GM12878 (cell line): ENCODE data around the gene TMEM151A. TPM values are rescaled to one million over a fixed set of nuclear protein-coding genes. Genes with fewer than 3 reads are reported as not detected.
"Not testable (repeated sequence)": the region's sequence is repeated elsewhere in the genome, so short reads cannot be mapped to it uniquely, and the experiment has no call there.

Experiments used
- ATAC-seq: fragments of 200-7000 bp; cut with Tn5 transposase; 3 replicates; pipeline ENCODE4 v1.9.1; 2020; ENCODE audit warnings: mild to moderate bottlenecking, moderate library complexity
- BruUV-seq: library from RNA; stranded (reverse); fragments of 400-500 nt; replicated peaks from 2 replicates; lab custom pipeline; 2021; lab: Mats Ljungman, UMichigan
- CTCF ChIA-PET: fragments of 300-600 bp; sonication (Branson Sonifier 250); formaldehyde crosslinking; extraction: SDS; loops from one replicate; lab custom pipeline; 2021; ENCODE audit warnings: inconsistent platforms; lab: Yijun Ruan, JAX
- POLR2A ChIA-PET: fragments of 350-600 bp; formaldehyde crosslinking; extraction: SDS; loops from one replicate; lab custom pipeline; 2021; ENCODE audit warnings: inconsistent platforms; lab: Charles Lee
- RAD21 ChIA-PET: fragments of 300-600 bp; sonication (Branson Sonifier 250); formaldehyde crosslinking; loops from one replicate; lab custom pipeline; 2023; ENCODE audit warnings: antibody characterized with exemption; ENCODE audit not compliant: unreplicated experiment; lab: Charles Lee
- SMC1A ChIA-PET: fragments of 300-600 bp; sonication (Branson Sonifier 250); formaldehyde crosslinking; loops from one replicate; lab custom pipeline; 2023; ENCODE audit not compliant: unreplicated experiment, uncharacterized antibody; lab: Charles Lee
- DNase-seq: peaks from one replicate; pipeline ENCODE4 v3.0.0-alpha.2; 2011; ENCODE audit warnings: low read depth, low spot score
- FAIRE-seq: peaks from 3 replicates; lab custom pipeline; 2011; peaks lifted over from hg19 to GRCh38; lab: Jason Lieb, UNC
- H2AFZ ChIP-seq: 2 replicates; pipeline ENCODE4 v1.6.0; 2011; ENCODE audit warnings: low read depth, low read length, control low read depth; ENCODE audit not compliant: control insufficient read depth
- H3K27ac ChIP-seq: 2 replicates; pipeline ENCODE4 v1.5.1; 2011; ENCODE audit warnings: control low read depth; ENCODE audit not compliant: control insufficient read depth, insufficient read depth
- H3K27me3 ChIP-seq, 2 experiments: replicated peaks in 1 of 2; 2 replicates each; pipeline versions ENCODE4 v1.6.0 to v1.6.1; 2011; ENCODE audit warnings: low read length in 1 of 2; ENCODE audit not compliant: control insufficient read depth in 2 of 2, insufficient read depth in 2 of 2
- H3K36me3 ChIP-seq, 2 experiments: 2 replicates each; pipeline ENCODE4 v1.5.1; 2011; ENCODE audit warnings: low read length in 1 of 2; ENCODE audit not compliant: control insufficient read depth in 2 of 2, insufficient read depth in 2 of 2
- H3K4me1 ChIP-seq: 2 replicates; pipeline ENCODE4 v1.6.1; 2011; ENCODE audit warnings: mild to moderate bottlenecking, low read length, moderate library complexity, mixed read lengths; ENCODE audit not compliant: control insufficient read depth, insufficient read depth
- H3K4me2 ChIP-seq: 2 replicates; pipeline ENCODE4 v1.6.0; 2011; ENCODE audit warnings: control low read depth; ENCODE audit not compliant: control insufficient read depth, insufficient read depth
- H3K4me3 ChIP-seq: fragments of 200-600 bp; sonication (generic); 2 replicates; pipeline ENCODE4 v1.5.1; 2016
- H3K79me2 ChIP-seq: 2 replicates; pipeline ENCODE4 v1.6.0; 2011; ENCODE audit warnings: low read length; ENCODE audit not compliant: control insufficient read depth, insufficient read depth
- H3K9ac ChIP-seq: 2 replicates; pipeline ENCODE4 v1.8.0; 2011; ENCODE audit warnings: low read length, control low read depth, mixed read lengths; ENCODE audit not compliant: control insufficient read depth, insufficient read depth
- H3K9me3 ChIP-seq: replicated peaks from 3 replicates; pipeline ENCODE4 v1.5.1; 2011; ENCODE audit warnings: mild to moderate bottlenecking, low read length; ENCODE audit not compliant: control insufficient read depth, insufficient read depth
- H4K20me1 ChIP-seq: 2 replicates; pipeline ENCODE4 v1.6.0; 2011; ENCODE audit not compliant: control insufficient read depth, insufficient read depth
- ATF7 ChIP-seq: fragments of 450-650 bp; IDR thresholded peaks from 2 replicates; pipeline ENCODE4 v1.6.1; 2016; ENCODE audit warnings: low read depth, mild to moderate bottlenecking
- KLF5 ChIP-seq: fragments of 450-650 bp; IDR thresholded peaks from 2 replicates; pipeline ENCODE4 v1.6.1; 2014; ENCODE audit warnings: mild to moderate bottlenecking; ENCODE audit not compliant: partially characterized antibody
- MEF2A ChIP-seq: IDR thresholded peaks from 2 replicates; pipeline ENCODE4 v1.6.1; 2011; ENCODE audit warnings: low read depth, mild to moderate bottlenecking, low read length, moderate library complexity; ENCODE audit not compliant: insufficient read depth
- PAX8 ChIP-seq: fragments of 450-650 bp; IDR thresholded peaks from 2 replicates; pipeline ENCODE4 v1.6.1; 2017; ENCODE audit warnings: mild to moderate bottlenecking, moderate library complexity
- TARDBP ChIP-seq: IDR thresholded peaks from 2 replicates; pipeline ENCODE4 v1.6.1; 2016; ENCODE audit warnings: borderline replicate concordance
- TCF3 ChIP-seq: IDR thresholded peaks from 2 replicates; pipeline ENCODE4 v1.6.1; 2012; ENCODE audit warnings: low read depth, mild to moderate bottlenecking, low read length, borderline replicate concordance; ENCODE audit not compliant: insufficient read depth
- WGBS: methylation state at CpG from one replicate; pipeline ENCODE4 v1.1.6; 2016; ENCODE audit warnings: low lambda C conversion rate; ENCODE audit not compliant: insufficient replicate concordance, insufficient coverage; ENCODE audit errors: missing lambda C conversion rate; 5-methylcytosine and 5-hydroxymethylcytosine counted together
- in situ Hi-C: fragments of 300-500 bp; cut with MboI; formaldehyde crosslinking; loops from 9 replicates; pipeline ENCODE4 v1.14.3; 2018; ENCODE audit warnings: mixed read lengths
- intact Hi-C: fragments of 100-400 bp; cut with micrococcal nuclease; formaldehyde crosslinking; loops from one replicate; pipeline ENCODE4 v1.14.2; 2022; ENCODE audit not compliant: unreplicated experiment
- polyA plus RNA-seq, 11 experiments: library from polyadenylated mRNA; depleted of rRNA in 4 of 11; unstranded in 6 of 11; stranded (reverse) in 5 of 11; fragments of >200 nt; fragmentation: Nextera tagmentation in 4 of 11; fragmentation: Illumina TruSeq in 1 of 11; extraction: Ambion mirVana in 4 of 11; extraction: Trizol in 1 of 11; gene quantifications; 1 replicate in 1 of 11; 2 replicates in 10 of 11; pipeline versions ENCODE4 v1.2.1 to v1.2.3, GENCODE V29; 2011 to 2016; ENCODE audit warnings: inconsistent platforms in 2 of 11, missing spikeins in 2 of 11, low read depth in 1 of 11
- total RNA-seq, 4 experiments: library from RNA; depleted of rRNA in 3 of 4; stranded (reverse); fragments of >200 nt in 3 of 4; fragmentation: Illumina TruSeq in 1 of 4; extraction: Trizol in 1 of 4; gene quantifications; 2 replicates each; pipeline versions ENCODE4 v1.2.1 to v1.2.3, GENCODE V29; 2013 to 2021
- TF ChIP-seq, protein P1 (sequence below): IDR thresholded peaks from 2 replicates; pipeline ENCODE4 v1.6.1; 2011; ENCODE audit warnings: low read depth, mild to moderate bottlenecking, low read length, moderate library complexity, borderline replicate concordance; ENCODE audit errors: extremely low read depth
- TF ChIP-seq, protein P2 (sequence below): IDR thresholded peaks from 2 replicates; pipeline ENCODE4 v1.6.1; 2011; ENCODE audit warnings: borderline replicate concordance, low read depth, mild to moderate bottlenecking, moderate library complexity, low read length; ENCODE audit not compliant: insufficient read depth, poor library complexity, severe bottlenecking
- TF ChIP-seq, protein P3 (sequence below): fragments of 450-650 bp; IDR thresholded peaks from 2 replicates; pipeline ENCODE4 v1.6.1; 2017; ENCODE audit warnings: mild to moderate bottlenecking, low read depth, inconsistent platforms; ENCODE audit not compliant: poor library complexity, severe bottlenecking

Gene TMEM151A
- total and polyA plus RNA-seq, 10 of the 15 experiments (the other 5 are each of a cell fraction or from before 2014, with no cell fraction given), result not detected

DNA sequence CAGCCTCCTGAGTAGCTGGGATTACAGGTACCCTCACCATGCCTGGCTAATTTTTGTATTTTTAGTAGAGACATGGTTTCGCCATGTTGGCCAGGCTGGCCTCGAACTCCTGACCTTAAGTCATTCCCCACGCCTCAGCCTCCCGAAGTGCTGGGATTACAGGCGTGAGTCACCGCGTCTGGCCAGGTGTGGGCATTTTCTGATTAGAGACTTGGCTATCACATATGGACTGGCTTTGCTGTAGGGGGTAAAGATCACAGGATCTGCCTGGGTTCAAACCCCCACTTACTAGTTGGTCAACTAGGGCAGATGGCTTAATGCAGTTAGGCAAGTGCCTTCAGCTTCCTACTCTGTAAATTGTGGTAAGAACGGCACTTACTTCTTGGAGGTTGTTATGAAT, 18.6 kb downstream of the TMEM151A start (continued):
- TF ChIP-seq, protein P1, sequence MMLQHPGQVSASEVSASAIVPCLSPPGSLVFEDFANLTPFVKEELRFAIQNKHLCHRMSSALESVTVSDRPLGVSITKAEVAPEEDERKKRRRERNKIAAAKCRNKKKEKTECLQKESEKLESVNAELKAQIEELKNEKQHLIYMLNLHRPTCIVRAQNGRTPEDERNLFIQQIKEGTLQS, result no peak
- TF ChIP-seq, protein P2, sequence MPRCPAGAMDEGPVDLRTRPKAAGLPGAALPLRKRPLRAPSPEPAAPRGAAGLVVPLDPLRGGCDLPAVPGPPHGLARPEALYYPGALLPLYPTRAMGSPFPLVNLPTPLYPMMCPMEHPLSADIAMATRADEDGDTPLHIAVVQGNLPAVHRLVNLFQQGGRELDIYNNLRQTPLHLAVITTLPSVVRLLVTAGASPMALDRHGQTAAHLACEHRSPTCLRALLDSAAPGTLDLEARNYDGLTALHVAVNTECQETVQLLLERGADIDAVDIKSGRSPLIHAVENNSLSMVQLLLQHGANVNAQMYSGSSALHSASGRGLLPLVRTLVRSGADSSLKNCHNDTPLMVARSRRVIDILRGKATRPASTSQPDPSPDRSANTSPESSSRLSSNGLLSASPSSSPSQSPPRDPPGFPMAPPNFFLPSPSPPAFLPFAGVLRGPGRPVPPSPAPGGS, result no peak
- TF ChIP-seq, protein P3, sequence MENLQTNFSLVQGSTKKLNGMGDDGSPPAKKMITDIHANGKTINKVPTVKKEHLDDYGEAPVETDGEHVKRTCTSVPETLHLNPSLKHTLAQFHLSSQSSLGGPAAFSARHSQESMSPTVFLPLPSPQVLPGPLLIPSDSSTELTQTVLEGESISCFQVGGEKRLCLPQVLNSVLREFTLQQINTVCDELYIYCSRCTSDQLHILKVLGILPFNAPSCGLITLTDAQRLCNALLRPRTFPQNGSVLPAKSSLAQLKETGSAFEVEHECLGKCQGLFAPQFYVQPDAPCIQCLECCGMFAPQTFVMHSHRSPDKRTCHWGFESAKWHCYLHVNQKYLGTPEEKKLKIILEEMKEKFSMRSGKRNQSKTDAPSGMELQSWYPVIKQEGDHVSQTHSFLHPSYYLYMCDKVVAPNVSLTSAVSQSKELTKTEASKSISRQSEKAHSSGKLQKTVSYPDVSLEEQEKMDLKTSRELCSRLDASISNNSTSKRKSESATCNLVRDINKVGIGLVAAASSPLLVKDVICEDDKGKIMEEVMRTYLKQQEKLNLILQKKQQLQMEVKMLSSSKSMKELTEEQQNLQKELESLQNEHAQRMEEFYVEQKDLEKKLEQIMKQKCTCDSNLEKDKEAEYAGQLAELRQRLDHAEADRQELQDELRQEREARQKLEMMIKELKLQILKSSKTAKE, result no peak
- TF ChIP-seq KLF5, result no peak
- no peak for TF ChIP-seq TARDBP
- no peak for TF ChIP-seq MEF2A
- TF ChIP-seq PAX8, result no peak
- TF ChIP-seq ATF7, result no peak
- TF ChIP-seq TCF3, result no peak

DNA sequence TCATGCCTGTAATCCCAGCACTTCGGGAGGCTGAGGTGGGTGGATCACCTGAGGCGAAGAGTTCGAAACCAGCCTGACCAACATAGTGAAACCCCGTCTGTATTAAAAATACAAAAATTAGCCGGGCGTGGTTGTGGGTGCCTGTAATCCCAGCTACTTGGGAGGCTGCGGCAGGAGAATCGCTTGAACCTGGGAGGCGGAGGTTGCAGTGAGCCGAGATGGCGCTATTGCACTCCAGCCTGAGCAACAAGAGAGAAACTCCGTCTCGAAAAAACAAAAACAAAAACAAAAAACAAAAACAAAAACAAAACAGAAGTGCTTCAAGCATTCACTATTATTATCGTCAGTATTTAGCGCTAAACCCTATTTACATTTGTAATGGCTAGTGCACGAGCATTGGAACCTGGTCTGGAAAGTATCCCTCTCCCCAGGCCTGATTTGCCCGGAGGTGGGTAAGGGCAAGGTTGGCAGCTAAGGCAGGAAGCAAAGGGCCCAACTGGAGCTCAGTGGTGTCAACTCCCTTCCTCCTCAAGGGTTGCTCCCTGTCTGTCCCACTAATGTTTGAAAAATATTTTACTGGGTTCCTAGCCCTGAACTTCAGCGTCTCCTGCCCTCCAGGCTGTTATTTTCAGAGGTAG, 19.2 kb downstream of the TMEM151A start:
- ATAC-seq, result not testable (repeated sequence)
- WGBS, result 86% methylated on average over 18 of the region's 18 CpGs
- CTCF ChIA-PET, result interaction anchor here (0.5 to 6.3 kb wide), 31 partner anchors 9 to 806 kb away, joined by 3 to 166 read pairs (median 6); partner anchors contain the start of genes B4GAT1, BRMS1, DPP3 and MRPL11

More for the DNA sequence above, 19.2 kb downstream of the TMEM151A start:
- H3K4me1 ChIP-seq, H4K20me1 ChIP-seq, H3K9me3 ChIP-seq, H3K27ac ChIP-seq, H3K4me2 ChIP-seq, H3K9ac ChIP-seq, H3K79me2 ChIP-seq, DNase-seq, in situ Hi-C loops, H3K27me3 ChIP-seq, H3K4me3 ChIP-seq, H3K36me3 ChIP-seq, BruUV-seq, FAIRE-seq, H2AFZ ChIP-seq: not testable (repeated sequence)
- intact Hi-C loops, result loop anchor here (2.0 kb wide), 1 partner anchor 78 kb away; no protein-coding TSS in a partner anchor
- POLR2A ChIA-PET, result interaction anchor here (1.0 to 2.9 kb wide), 8 partner anchors 16 to 75 kb away, joined by 3 to 19 read pairs (median 8); partner anchors contain the start of genes BRMS1, RIN1, SLC29A2 and YIF1A
- RAD21 ChIA-PET, result interaction anchor here (0.7 to 3.0 kb wide), 21 partner anchors 9 to 128 kb away, joined by 3 to 49 read pairs (median 6); partner anchors contain the start of genes B4GAT1, MRPL11, RIN1 and YIF1A
- SMC1A ChIA-PET, result interaction anchor here (0.6 to 2.8 kb wide), 19 partner anchors 9 to 260 kb away, joined by 3 to 33 read pairs (median 6); partner anchors contain the start of genes MRPL11, NPAS4, RIN1 and SLC29A2
